Uterus (tissue), 2 donors: ENCODE results near the gene SIGLEC12.

Experiments used
- POLR2A ChIP-seq, 2 donors: fragments of 450-650 bp; IDR thresholded peaks; one replicate each; pipeline ENCODE4 v1.6.1; 2016; ENCODE audit warnings: antibody characterized with exemption in 2 of 2, mild to moderate bottlenecking in 1 of 2, moderate library complexity in 1 of 2
- TF ChIP-seq, protein P1 (sequence below), 4 experiments: fragments of 200-600 bp in 2 of 4; fragments of 450-650 bp in 2 of 4; sonication (generic) in 2 of 4; IDR thresholded peaks; one replicate each; pipeline ENCODE4 v1.5.1; 2016 to 2019; ENCODE audit warnings: antibody characterized with exemption in 4 of 4, mild to moderate bottlenecking in 2 of 4, moderate library complexity in 1 of 4

DNA sequence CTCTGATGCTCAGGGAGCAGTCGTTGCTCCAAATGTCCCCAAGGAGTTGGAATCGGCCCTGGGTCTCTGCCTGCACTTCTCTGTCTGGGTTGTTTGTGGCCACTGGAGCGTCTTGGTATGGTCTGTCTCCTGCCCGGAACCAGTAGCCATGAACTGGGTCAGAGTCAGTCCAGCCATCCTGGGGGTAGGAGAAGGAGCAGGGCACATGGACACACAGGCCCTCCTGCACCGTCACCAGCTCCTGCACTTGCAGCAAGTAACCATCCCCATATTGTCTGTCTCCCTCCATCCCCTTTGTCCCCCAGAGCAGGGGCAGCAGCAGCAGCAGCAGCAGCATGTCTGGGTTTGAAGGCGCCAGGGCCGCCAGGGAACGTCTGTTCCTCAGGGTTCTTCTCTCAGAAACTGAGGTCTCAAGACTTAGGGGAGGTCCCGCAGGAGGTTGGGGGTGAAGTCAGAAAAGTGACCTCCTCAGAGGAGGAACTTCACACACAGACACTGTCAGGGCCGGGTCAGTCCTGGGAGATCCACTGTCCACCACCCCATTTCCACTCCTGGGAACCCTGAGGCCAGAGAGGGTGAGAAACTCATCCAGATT is 43.5 kb downstream of the SIGLEC12 start, which contains the start of gene SIGLEC8:
- TF ChIP-seq, protein P1, sequence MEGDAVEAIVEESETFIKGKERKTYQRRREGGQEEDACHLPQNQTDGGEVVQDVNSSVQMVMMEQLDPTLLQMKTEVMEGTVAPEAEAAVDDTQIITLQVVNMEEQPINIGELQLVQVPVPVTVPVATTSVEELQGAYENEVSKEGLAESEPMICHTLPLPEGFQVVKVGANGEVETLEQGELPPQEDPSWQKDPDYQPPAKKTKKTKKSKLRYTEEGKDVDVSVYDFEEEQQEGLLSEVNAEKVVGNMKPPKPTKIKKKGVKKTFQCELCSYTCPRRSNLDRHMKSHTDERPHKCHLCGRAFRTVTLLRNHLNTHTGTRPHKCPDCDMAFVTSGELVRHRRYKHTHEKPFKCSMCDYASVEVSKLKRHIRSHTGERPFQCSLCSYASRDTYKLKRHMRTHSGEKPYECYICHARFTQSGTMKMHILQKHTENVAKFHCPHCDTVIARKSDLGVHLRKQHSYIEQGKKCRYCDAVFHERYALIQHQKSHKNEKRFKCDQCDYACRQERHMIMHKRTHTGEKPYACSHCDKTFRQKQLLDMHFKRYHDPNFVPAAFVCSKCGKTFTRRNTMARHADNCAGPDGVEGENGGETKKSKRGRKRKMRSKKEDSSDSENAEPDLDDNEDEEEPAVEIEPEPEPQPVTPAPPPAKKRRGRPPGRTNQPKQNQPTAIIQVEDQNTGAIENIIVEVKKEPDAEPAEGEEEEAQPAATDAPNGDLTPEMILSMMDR (IDR thresholded peaks at IDR 0.05), result no peak
- TF ChIP-seq POLR2A (IDR thresholded peaks at IDR 0.05), result no peak
